OCI-LY7 (cell line): ENCODE results near the gene KCNQ2. TPM values are rescaled to one million over a fixed set of nuclear protein-coding genes. Genes with fewer than 3 reads are reported as not detected.

Source experiments
- BruUV-seq: library from RNA; stranded (reverse); fragments of 400-500 nt; replicated peaks from 2 replicates; lab custom pipeline; 2021; lab: Mats Ljungman, UMichigan
- CTCF ChIA-PET: fragments of 300-600 bp; sonication (Branson Sonifier 250); formaldehyde crosslinking; loops from one replicate; lab custom pipeline; 2022; ENCODE audit warnings: antibody characterized with exemption; ENCODE audit not compliant: unreplicated experiment; lab: Charles Lee
- POLR2A ChIA-PET: fragments of 300-600 bp; sonication (Branson Sonifier 250); formaldehyde crosslinking; loops from one replicate; lab custom pipeline; 2022; ENCODE audit warnings: antibody characterized with exemption; lab: Charles Lee
- DNase-seq: peaks from one replicate; pipeline ENCODE4 v3.0.0-alpha.2; 2015; ENCODE audit warnings: low spot score
- H2AFZ ChIP-seq: fragments of 200-600 bp; sonication (generic), shearing (Covaris generic); 2 replicates; pipeline ENCODE4 v1.6.1; 2014; ENCODE audit warnings: mild to moderate bottlenecking, antibody characterized with exemption, low read length, moderate library complexity
- H3K27ac ChIP-seq: fragments of 200-600 bp; sonication (generic); 2 replicates; pipeline ENCODE4 v1.5.1; 2014; ENCODE audit warnings: mixed run types, low read depth, mild to moderate bottlenecking, moderate library complexity, low read length, inconsistent platforms; ENCODE audit not compliant: poor library complexity, severe bottlenecking
- H3K36me3 ChIP-seq: fragments of 200-600 bp; sonication (generic); 2 replicates; pipeline ENCODE4 v1.6.1; 2014; ENCODE audit warnings: mild to moderate bottlenecking, antibody characterized with exemption, low read length, moderate library complexity, mixed read lengths; ENCODE audit not compliant: insufficient read depth
- H3K4me1 ChIP-seq: fragments of 200-600 bp; sonication (generic); 2 replicates; pipeline ENCODE4 v1.5.1; 2014; ENCODE audit warnings: mild to moderate bottlenecking, low read length; ENCODE audit not compliant: insufficient read depth, poor library complexity, severe bottlenecking
- H3K4me2 ChIP-seq: fragments of 200-600 bp; sonication (generic); 2 replicates; pipeline ENCODE4 v1.6.1; 2014; ENCODE audit warnings: mild to moderate bottlenecking, low read length
- H3K4me3 ChIP-seq: fragments of 200-600 bp; sonication (generic); 2 replicates; pipeline ENCODE4 v1.5.1; 2014; ENCODE audit warnings: mild to moderate bottlenecking, low read depth, low read length; ENCODE audit not compliant: poor library complexity, severe bottlenecking
- H3K79me2 ChIP-seq: fragments of 200-600 bp; sonication (generic); 2 replicates; pipeline ENCODE4 v1.6.1; 2016; ENCODE audit warnings: low read depth, mild to moderate bottlenecking, low read length, moderate library complexity, mixed read lengths; ENCODE audit not compliant: insufficient read depth
- H3K9me2 ChIP-seq: fragments of 200-600 bp; sonication (generic); 2 replicates; pipeline ENCODE4 v1.6.1; 2016; ENCODE audit warnings: mild to moderate bottlenecking, low read length, mixed read lengths; ENCODE audit not compliant: insufficient read depth
- H3K9me3 ChIP-seq: fragments of 200-600 bp; sonication (generic); 2 replicates; pipeline ENCODE4 v1.6.1; 2014; ENCODE audit warnings: mild to moderate bottlenecking, mixed run types, low read length, mixed read lengths
- H4K20me1 ChIP-seq: fragments of 200-600 bp; sonication (generic); 2 replicates; pipeline ENCODE4 v1.6.1; 2014; ENCODE audit warnings: mild to moderate bottlenecking, antibody characterized with exemption, low read length, moderate library complexity, mixed read lengths; ENCODE audit not compliant: insufficient read depth
- EZH2phosphoT487 ChIP-seq: fragments of 200-600 bp; sonication (generic); IDR thresholded peaks from 2 replicates; pipeline ENCODE4 v1.6.1; 2018; ENCODE audit warnings: low read depth, borderline replicate concordance, mild to moderate bottlenecking, mixed run types, antibody characterized with exemption, low read length, moderate library complexity, mixed read lengths
- intact Hi-C: fragments of 100-400 bp; cut with micrococcal nuclease; formaldehyde crosslinking; loops from one replicate; pipeline ENCODE4 v1.10.0; 2022; ENCODE audit not compliant: unreplicated experiment
- total RNA-seq, 2 experiments: library from RNA; depleted of rRNA in 1 of 2; stranded (reverse); fragments of >200 nt in 1 of 2; shearing (Covaris generic) in 1 of 2; gene quantifications; 2 replicates each; pipeline ENCODE4 v1.2.3, GENCODE V29; 2014 to 2022
- TF ChIP-seq, protein P1 (sequence below): fragments of 200-600 bp; sonication (generic); conservative IDR thresholded peaks from 2 replicates; pipeline ENCODE4 v1.5.1; 2014; ENCODE audit warnings: mild to moderate bottlenecking, antibody characterized with exemption, low read length, moderate library complexity, mixed read lengths

The KCNQ2 gene
- total RNA-seq, 2 experiments from 2014 or later, result not detected

DNA sequence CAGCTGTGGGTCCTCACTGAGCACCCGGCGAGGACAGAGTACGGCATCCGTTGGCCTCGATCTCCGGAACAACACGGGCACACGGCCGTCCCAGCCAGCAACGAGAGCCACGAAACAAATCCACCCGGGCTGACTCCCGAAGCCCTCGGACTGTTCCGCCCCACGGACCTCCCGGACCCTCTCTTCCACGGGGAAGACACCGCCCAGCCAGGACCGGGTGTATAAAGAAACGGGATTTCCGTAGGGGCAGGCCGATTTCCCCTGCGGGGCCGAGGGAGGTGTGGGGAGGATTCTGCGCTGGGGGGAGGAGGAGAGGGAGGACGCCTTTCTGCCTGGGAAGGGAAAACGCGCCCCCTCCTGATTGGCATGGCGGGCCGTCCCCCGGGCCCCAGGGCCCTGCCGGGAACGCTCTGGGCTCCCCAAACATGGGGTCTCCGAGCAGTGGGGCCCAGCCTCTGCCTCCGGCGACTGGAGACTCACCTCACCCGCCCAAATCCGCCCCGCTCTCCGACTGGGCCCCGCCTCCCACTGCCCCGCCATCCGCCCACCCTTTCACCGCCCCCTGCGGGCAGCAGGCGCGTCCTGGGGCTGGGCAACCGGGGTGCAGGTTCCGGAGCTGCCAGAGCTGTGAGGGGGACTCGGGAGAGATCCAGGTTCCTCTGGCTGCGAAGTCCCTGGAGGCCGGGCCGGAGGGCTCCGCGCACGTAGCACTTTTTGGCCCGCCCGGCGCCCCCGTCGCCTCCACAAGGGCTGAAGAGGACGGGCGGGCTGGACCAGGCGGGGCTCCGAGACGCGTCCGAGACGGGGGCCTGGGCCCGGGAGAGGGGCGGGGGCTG lies 47.4 kb upstream of the KCNQ2 start:
- H3K27ac ChIP-seq, result no peak overlapping the region
- peaks cover 11% of the 10 kb centered on the region for H3K4me1 ChIP-seq
- BruUV-seq, result no TSS peak
- no peaks in the 10 kb centered on the region; the same call in 1 of the 2 replicates for H3K79me2 ChIP-seq
- H3K4me3 ChIP-seq, result peak overlapping the region; percentile 95
- intact Hi-C loops, result loop anchor here (2.0 kb wide), 1 partner anchor 23 kb away; no protein-coding TSS in a partner anchor
- no peak for TF ChIP-seq EZH2phosphoT487
- TF ChIP-seq, protein P1, sequence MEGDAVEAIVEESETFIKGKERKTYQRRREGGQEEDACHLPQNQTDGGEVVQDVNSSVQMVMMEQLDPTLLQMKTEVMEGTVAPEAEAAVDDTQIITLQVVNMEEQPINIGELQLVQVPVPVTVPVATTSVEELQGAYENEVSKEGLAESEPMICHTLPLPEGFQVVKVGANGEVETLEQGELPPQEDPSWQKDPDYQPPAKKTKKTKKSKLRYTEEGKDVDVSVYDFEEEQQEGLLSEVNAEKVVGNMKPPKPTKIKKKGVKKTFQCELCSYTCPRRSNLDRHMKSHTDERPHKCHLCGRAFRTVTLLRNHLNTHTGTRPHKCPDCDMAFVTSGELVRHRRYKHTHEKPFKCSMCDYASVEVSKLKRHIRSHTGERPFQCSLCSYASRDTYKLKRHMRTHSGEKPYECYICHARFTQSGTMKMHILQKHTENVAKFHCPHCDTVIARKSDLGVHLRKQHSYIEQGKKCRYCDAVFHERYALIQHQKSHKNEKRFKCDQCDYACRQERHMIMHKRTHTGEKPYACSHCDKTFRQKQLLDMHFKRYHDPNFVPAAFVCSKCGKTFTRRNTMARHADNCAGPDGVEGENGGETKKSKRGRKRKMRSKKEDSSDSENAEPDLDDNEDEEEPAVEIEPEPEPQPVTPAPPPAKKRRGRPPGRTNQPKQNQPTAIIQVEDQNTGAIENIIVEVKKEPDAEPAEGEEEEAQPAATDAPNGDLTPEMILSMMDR, result peak; percentile 40; the same call in 1 of the 2 replicates
- no peaks in the 10 kb centered on the region for H4K20me1 ChIP-seq
- POLR2A ChIA-PET, result interaction anchor here (0.6 to 1.0 kb wide), 3 partner anchors 24 to 60 kb away, joined by 3 to 4 read pairs (median 3); no protein-coding TSS in a partner anchor
- DNase-seq, result peak; percentile 55
- no peaks in the 10 kb centered on the region for H3K9me2 ChIP-seq
- H3K36me3 ChIP-seq, result peaks cover 21% of the 10 kb centered on the region
- peak overlapping the region; percentile 100 for H3K4me2 ChIP-seq
- CTCF ChIA-PET, result interaction anchor here (0.6 kb wide), 1 partner anchor 1631 kb away, joined by 5 read pairs; no protein-coding TSS in a partner anchor
- peaks cover 6% of the 10 kb centered on the region; the same call in 1 of the 2 replicates for H3K9me3 ChIP-seq
- H2AFZ ChIP-seq, result peak overlapping the region; percentile 84

DNA sequence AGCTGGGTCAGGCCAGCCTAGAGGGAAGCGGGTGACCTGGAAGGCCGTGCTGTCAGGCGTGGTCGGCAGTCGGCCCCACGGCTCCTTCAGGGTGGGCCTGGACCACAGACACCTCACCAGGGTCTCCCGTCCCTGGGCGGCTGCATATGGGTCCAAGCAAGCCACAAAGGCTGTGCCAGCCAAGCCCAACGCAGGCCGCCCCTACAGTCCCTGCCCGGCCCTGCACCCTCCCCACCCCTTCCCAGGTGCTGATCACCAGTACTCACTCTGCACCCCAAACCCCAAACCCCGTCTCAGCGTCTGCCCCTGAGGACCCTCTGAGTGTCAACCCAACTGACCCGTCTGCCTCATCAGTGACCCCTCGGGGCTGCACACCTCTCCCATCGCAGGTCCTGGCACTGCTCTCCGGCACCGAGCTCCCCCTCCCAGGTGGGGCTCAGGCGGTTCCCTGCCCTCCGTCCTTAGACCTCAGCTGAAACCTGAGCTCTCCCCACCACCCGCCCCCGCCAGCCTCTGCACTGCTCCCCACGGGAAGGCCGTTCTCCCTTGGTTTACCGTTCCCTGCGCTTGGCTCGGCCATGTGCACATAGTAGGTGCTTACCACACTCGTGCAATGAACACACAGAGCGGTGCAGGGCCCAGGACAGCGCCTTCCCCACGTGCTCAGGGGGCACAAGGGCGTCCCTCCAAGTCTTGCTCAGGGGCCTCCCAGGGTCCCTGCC lies 46.7 kb upstream of the KCNQ2 start:
- intact Hi-C loops, result no loop called here
- H3K27ac ChIP-seq, result no peak overlapping the region
- ChIA-PET POLR2A (no interaction called here), CTCF (no interaction called here)
- H3K9me2 ChIP-seq, result no peaks in the 10 kb centered on the region
- no peak overlapping the region; the same call in 1 of the 2 replicates for H3K4me2 ChIP-seq
- TF ChIP-seq EZH2phosphoT487, result no peak
- TF ChIP-seq, protein P1, result no peak
- no peaks in the 10 kb centered on the region; the same call in 1 of the 2 replicates for H3K79me2 ChIP-seq
- no peak overlapping the region for H3K4me3 ChIP-seq
- no peak overlapping the region for H2AFZ ChIP-seq
- H4K20me1 ChIP-seq, result no peaks in the 10 kb centered on the region
- H3K9me3 ChIP-seq, result peaks cover 6% of the 10 kb centered on the region; the same call in 1 of the 2 replicates
- no TSS peak for BruUV-seq
- H3K36me3 ChIP-seq, result peaks cover 21% of the 10 kb centered on the region
- peaks cover 11% of the 10 kb centered on the region for H3K4me1 ChIP-seq
- DNase-seq, result no peak
